Measurements from ENCODE around the gene PDSS2. TPM values are rescaled to one million over a fixed set of nuclear protein-coding genes. Genes with fewer than 3 reads are reported as not detected.

Gene PDSS2
- total RNA-seq, 1 experiment from 2014 or later: 16.1 TPM

GRCh38 chr6:107473660-107474059 lies 14.3 kb upstream of the PDSS2 start:
- no peaks in the 10 kb centered on the region for H3K4me1 ChIP-seq (ENCODE audit: insufficient read depth, low read length, poor library complexity, severe bottlenecking)
- no peaks in the 10 kb centered on the region for H3K36me3 ChIP-seq (ENCODE audit: insufficient read depth, low read length, poor library complexity, severe bottlenecking)
- intact Hi-C loops (cut with micrococcal nuclease; ENCODE audit: unreplicated experiment): no loop called here
- H3K27ac ChIP-seq (ENCODE audit: low read depth, low read length, poor library complexity, severe bottlenecking): no peak overlapping the region
- H3K4me3 ChIP-seq (ENCODE audit: low read depth, low read length, poor library complexity, severe bottlenecking): no peak overlapping the region
- ChIA-PET POLR2A (ENCODE audit: low non-redundant PET) (no interaction called here), CTCF (no interaction called here)
- no peak for DNase-seq (ENCODE audit: low spot score)
- BruUV-seq (replicated peaks): no TSS peak
- no peaks in the 10 kb centered on the region for H3K9me3 ChIP-seq (ENCODE audit: low read depth, low read length, poor library complexity, severe bottlenecking)
- no peak for TF ChIP-seq EZH2 (IDR thresholded peaks at IDR 0.05; ENCODE audit: borderline replicate concordance, low read depth, low read length, poor library complexity, severe bottlenecking)
- no peak for TF ChIP-seq CTCF (conservative IDR thresholded peaks at IDR 0.05; ENCODE audit: low read depth, low read length)
- no peaks in the 10 kb centered on the region for H3K27me3 ChIP-seq (replicated peaks; ENCODE audit: insufficient read depth, low read depth, low read length, poor library complexity)

GRCh38 chr6:107470364-107470763 lies 11.0 kb upstream of the PDSS2 start:
- no peak for TF ChIP-seq CTCF (conservative IDR thresholded peaks at IDR 0.05; ENCODE audit: low read depth, low read length)
- no peak for TF ChIP-seq EZH2 (IDR thresholded peaks at IDR 0.05; ENCODE audit: borderline replicate concordance, low read depth, low read length, poor library complexity, severe bottlenecking)
- ChIA-PET POLR2A (ENCODE audit: low non-redundant PET) (no interaction called here), CTCF (no interaction called here)
- Histone ChIP-seq H3K27me3 (replicated peaks; ENCODE audit: insufficient read depth, low read depth, low read length, poor library complexity) (no peaks in the 10 kb centered on the region), H3K4me3 (ENCODE audit: low read depth, low read length, poor library complexity, severe bottlenecking) (no peak overlapping the region), H3K27ac (ENCODE audit: low read depth, low read length, poor library complexity, severe bottlenecking) (no peak overlapping the region), H3K4me1 (ENCODE audit: insufficient read depth, low read length, poor library complexity, severe bottlenecking) (no peaks in the 10 kb centered on the region), H3K9me3 (ENCODE audit: low read depth, low read length, poor library complexity, severe bottlenecking) (no peaks in the 10 kb centered on the region), H3K36me3 (ENCODE audit: insufficient read depth, low read length, poor library complexity, severe bottlenecking) (no peaks in the 10 kb centered on the region)
- DNase-seq (ENCODE audit: low spot score): no peak
- intact Hi-C loops (cut with micrococcal nuclease; ENCODE audit: unreplicated experiment): no loop called here
- no TSS peak for BruUV-seq (replicated peaks)

GRCh38 chr6:107466062-107466461 lies 6.7 kb upstream of the PDSS2 start:
- intact Hi-C loops (cut with micrococcal nuclease; ENCODE audit: unreplicated experiment): loop anchor here (10.0 kb wide), 1 partner anchor 151 kb away; no protein-coding TSS in a partner anchor
- ChIA-PET CTCF (no interaction called here), POLR2A (ENCODE audit: low non-redundant PET) (no interaction called here)
- H3K4me3 ChIP-seq (ENCODE audit: low read depth, low read length, poor library complexity, severe bottlenecking): no peak overlapping the region
- H3K4me1 ChIP-seq (ENCODE audit: insufficient read depth, low read length, poor library complexity, severe bottlenecking): no peaks in the 10 kb centered on the region
- H3K27ac ChIP-seq (ENCODE audit: low read depth, low read length, poor library complexity, severe bottlenecking): no peak overlapping the region
- TF ChIP-seq EZH2 (IDR thresholded peaks at IDR 0.05; ENCODE audit: borderline replicate concordance, low read depth, low read length, poor library complexity, severe bottlenecking) (no peak), CTCF (conservative IDR thresholded peaks at IDR 0.05; ENCODE audit: low read depth, low read length) (no peak)
- H3K27me3 ChIP-seq (replicated peaks; ENCODE audit: insufficient read depth, low read depth, low read length, poor library complexity): no peaks in the 10 kb centered on the region
- H3K9me3 ChIP-seq (ENCODE audit: low read depth, low read length, poor library complexity, severe bottlenecking): no peaks in the 10 kb centered on the region
- no peaks in the 10 kb centered on the region for H3K36me3 ChIP-seq (ENCODE audit: insufficient read depth, low read length, poor library complexity, severe bottlenecking)
- no TSS peak for BruUV-seq (replicated peaks)
- no peak for DNase-seq (ENCODE audit: low spot score)
